NCI-H526 treated with DMSO at 0.1 percent for 48 hours (cell line): ENCODE data around the gene ATG7.
"Not testable (repeated sequence)": the region's sequence is repeated elsewhere in the genome, so short reads cannot be mapped to it uniquely, and the experiment has no call there.

Experiments
- DNase-seq: peaks from one replicate; lab custom pipeline; 2025; lab: John Stamatoyannopoulos, UW

The ATG7 gene

GRCh38 chr3:11251807-11252176, 20.4 kb upstream of the ATG7 start:
- no peak for DNase-seq

- DNase-seq = no peak
Measured at GRCh38 chr3:11254876-11255275, 17.3 kb upstream of the ATG7 start.

GRCh38 chr3:11255537-11255936, 16.7 kb upstream of the ATG7 start:
- DNase-seq = not testable (repeated sequence)

GRCh38 chr3:11258958-11259357, 13.2 kb upstream of the ATG7 start:
- no peak for DNase-seq

- no peak for DNase-seq
Measured at GRCh38 chr3:11260460-11260859, 11.7 kb upstream of the ATG7 start.

GRCh38 chr3:11269007-11269406, 3.2 kb upstream of the ATG7 start:
- DNase-seq = no peak

- no peak for DNase-seq
Measured at GRCh38 chr3:11272906-11273574, 843 bp downstream of the ATG7 start.

- no peak for DNase-seq
Measured at GRCh38 chr3:11273891-11274291, 1.7 kb downstream of the ATG7 start.

GRCh38 chr3:11274566-11275142, 2.5 kb downstream of the ATG7 start:
- DNase-seq = no peak

GRCh38 chr3:11275926-11276325, 3.7 kb downstream of the ATG7 start:
- DNase-seq = no peak

GRCh38 chr3:11276901-11277300, 4.7 kb downstream of the ATG7 start:
- DNase-seq = no peak

GRCh38 chr3:11282250-11283138, 10.3 kb downstream of the ATG7 start:
- no peak for DNase-seq

GRCh38 chr3:11283139-11283475, 10.9 kb downstream of the ATG7 start:
- no peak for DNase-seq

- no peak for DNase-seq
Measured at GRCh38 chr3:11284011-11284410, 11.8 kb downstream of the ATG7 start.

GRCh38 chr3:11285471-11285870, 13.3 kb downstream of the ATG7 start:
- DNase-seq = no peak

GRCh38 chr3:11287404-11287803, 15.2 kb downstream of the ATG7 start:
- no peak for DNase-seq

GRCh38 chr3:11288021-11288491, 15.9 kb downstream of the ATG7 start:
- no peak for DNase-seq

- DNase-seq = no peak
Measured at GRCh38 chr3:11288786-11289637, 16.8 kb downstream of the ATG7 start.

- no peak for DNase-seq
Measured at GRCh38 chr3:11289864-11290263, 17.7 kb downstream of the ATG7 start.

- DNase-seq = no peak
Measured at GRCh38 chr3:11290743-11291680, 18.8 kb downstream of the ATG7 start.

- no peak for DNase-seq
Measured at GRCh38 chr3:11291808-11292207, 19.6 kb downstream of the ATG7 start.
